Liver (tissue), 9 donors: Measurements from ENCODE around the gene GPR146. TPM values are rescaled to one million over a fixed set of nuclear protein-coding genes. Genes with fewer than 3 reads are reported as not detected.

Source experiments
- DNase-seq: peaks from one replicate; pipeline ENCODE4 v3.0.0-alpha.2; 2017; ENCODE audit warnings: low spot score
- H3K27ac ChIP-seq, 2 donors: one replicate each; pipeline ENCODE4 v1.7.0; 2013; ENCODE audit warnings: inconsistent platforms in 2 of 2, low read length in 2 of 2, control low read depth in 1 of 2, low read depth in 1 of 2, mild to moderate bottlenecking in 1 of 2
- H3K27me3 ChIP-seq, 4 donors: one replicate each; pipeline versions ENCODE4 v1.6.1 to v1.7.0; 2013; ENCODE audit warnings: low read length in 3 of 4, inconsistent platforms in 1 of 4, mild to moderate bottlenecking in 1 of 4, moderate library complexity in 1 of 4; ENCODE audit not compliant: control insufficient read depth in 4 of 4, insufficient read depth in 4 of 4
- H3K36me3 ChIP-seq, 4 donors: one replicate each; pipeline versions ENCODE4 v1.6.1 to v1.7.0; 2013; ENCODE audit warnings: low read length in 3 of 4, mild to moderate bottlenecking in 3 of 4, low read depth in 1 of 4, moderate library complexity in 1 of 4; ENCODE audit not compliant: control insufficient read depth in 4 of 4, insufficient read depth in 3 of 4
- H3K4me1 ChIP-seq, 4 donors: one replicate each; pipeline versions ENCODE4 v1.6.1 to v1.7.0; 2013; ENCODE audit warnings: low read length in 3 of 4, mild to moderate bottlenecking in 3 of 4, moderate library complexity in 1 of 4; ENCODE audit not compliant: control insufficient read depth in 4 of 4, insufficient read depth in 4 of 4
- H3K4me3 ChIP-seq, 3 donors: one replicate each; pipeline versions ENCODE4 v1.6.1 to v1.7.0; 2013; ENCODE audit warnings: low read length in 3 of 3, control low read depth in 1 of 3, low read depth in 1 of 3, mild to moderate bottlenecking in 1 of 3
- H3K9ac ChIP-seq, 2 donors: one replicate each; pipeline ENCODE4 v1.7.0; 2013; ENCODE audit warnings: low read length in 2 of 2, mild to moderate bottlenecking in 2 of 2, moderate library complexity in 2 of 2, control low read depth in 1 of 2, low read depth in 1 of 2
- H3K9me3 ChIP-seq, 4 donors: one replicate each; pipeline versions ENCODE4 v1.6.1 to v1.7.0; 2013; ENCODE audit warnings: low read length in 3 of 4; ENCODE audit not compliant: control insufficient read depth in 4 of 4
- EGR1 ChIP-seq, 2 donors: IDR thresholded peaks; 2 replicates each; pipeline ENCODE4 v1.6.1; 2016 to 2018; ENCODE audit warnings: antibody characterized with exemption in 2 of 2, low read depth in 2 of 2
- FOXA1 ChIP-seq: IDR thresholded peaks from 2 replicates; pipeline ENCODE4 v1.6.1; 2016; ENCODE audit warnings: antibody characterized with exemption
- GABPA ChIP-seq, 2 donors: IDR thresholded peaks in 1 of 2; conservative IDR thresholded peaks in 1 of 2; 2 replicates each; pipeline ENCODE4 v1.6.1; 2016; ENCODE audit warnings: antibody characterized with exemption in 2 of 2, mild to moderate bottlenecking in 1 of 2, moderate library complexity in 1 of 2
- HNF4A ChIP-seq, 2 donors: conservative IDR thresholded peaks; 2 replicates each; pipeline ENCODE4 v1.6.1; 2016; ENCODE audit warnings: antibody characterized with exemption in 2 of 2, mild to moderate bottlenecking in 2 of 2
- HNF4G ChIP-seq: IDR thresholded peaks from 2 replicates; pipeline ENCODE4 v1.6.1; 2016; ENCODE audit warnings: antibody characterized with exemption
- JUND ChIP-seq, 2 donors: IDR thresholded peaks; 2 replicates each; pipeline ENCODE4 v1.6.1; 2016; ENCODE audit warnings: antibody characterized with exemption in 2 of 2
- MAX ChIP-seq: IDR thresholded peaks from 2 replicates; pipeline ENCODE4 v1.6.1; 2016; ENCODE audit warnings: antibody characterized with exemption
- NR2F2 ChIP-seq: IDR thresholded peaks from 2 replicates; pipeline ENCODE4 v1.6.1; 2016; ENCODE audit warnings: antibody characterized with exemption
- RAD21 ChIP-seq, 2 donors: IDR thresholded peaks; 2 replicates each; pipeline ENCODE4 v1.6.1; 2016; ENCODE audit warnings: antibody characterized with exemption in 2 of 2, mild to moderate bottlenecking in 2 of 2
- REST ChIP-seq: IDR thresholded peaks from 2 replicates; pipeline ENCODE4 v1.6.1; 2016; ENCODE audit warnings: antibody characterized with exemption, mild to moderate bottlenecking
- RXRA ChIP-seq, 2 donors: IDR thresholded peaks; 2 replicates each; pipeline ENCODE4 v1.6.1; 2017 to 2018; ENCODE audit warnings: antibody characterized with exemption in 2 of 2, mild to moderate bottlenecking in 1 of 2
- SP1 ChIP-seq: IDR thresholded peaks from 2 replicates; pipeline ENCODE4 v1.6.1; 2018; ENCODE audit warnings: antibody characterized with exemption, mild to moderate bottlenecking
- YY1 ChIP-seq: IDR thresholded peaks from 2 replicates; pipeline ENCODE4 v1.6.1; 2016; ENCODE audit warnings: antibody characterized with exemption, mild to moderate bottlenecking
- WGBS: extraction: QIAGEN DNeasy Blood & Tissue Kit; methylation state at CpG from one replicate; pipeline ENCODE4 v1.1.7; 2013; 5-methylcytosine and 5-hydroxymethylcytosine counted together
- polyA plus RNA-seq, 2 donors: library from polyadenylated mRNA; stranded (reverse) in 1 of 2; unstranded in 1 of 2; fragments of 200-250 nt in 1 of 2; fragments of >200 nt in 1 of 2; fragmentation: Nextera tagmentation in 1 of 2; extraction: Ambion mirVana in 1 of 2; gene quantifications; one replicate each; pipeline versions ENCODE4 v1.2.1 to v1.2.3, GENCODE V29; 2013 to 2015
- total RNA-seq, 2 donors: library from RNA; depleted of rRNA; stranded (reverse); fragments of >200 nt; gene quantifications; one replicate each; pipeline ENCODE4 v1.2.3, GENCODE V29; 2014
- donor health status: healthy.
- donor health status: healthy.
- donor health status: healthy.
- donor health status: healthy.
- donor health status: healthy.

GPR146 gene
- total and polyA plus RNA-seq, 4 donors = 15.5 to 33.5 (median 26.7) TPM

- peaks cover 0 to 9% (median 6%) of the 10 kb centered on the region in 4 donors for H3K4me1 ChIP-seq
- H3K4me3 ChIP-seq = peak overlapping the region in 2 of 3 donors; percentile 58 to 80
- H3K9me3 ChIP-seq = no peaks in the 10 kb centered on the region
- no peaks in the 10 kb centered on the region for H3K27me3 ChIP-seq
- 1% methylated on average over 77 of the region's 77 CpGs for WGBS
- peaks cover 0 to 3% (median 0%) of the 10 kb centered on the region in 4 donors for H3K36me3 ChIP-seq
- H3K27ac ChIP-seq = peak overlapping the region; percentile 89 to 96
- H3K9ac ChIP-seq = peak overlapping the region in 1 of 2 donors; percentile 69
- peak; percentile 90 for DNase-seq
- TF ChIP-seq RXRA (IDR thresholded peaks at IDR 0.05) = no peak
- peak; percentile 6 for TF ChIP-seq FOXA1
- no peak for TF ChIP-seq RAD21 (IDR thresholded peaks at IDR 0.05)
- peak in 1 of 2 donors; percentile 93 for TF ChIP-seq EGR1 (IDR thresholded peaks at IDR 0.05; ENCODE audit: low read depth in 2 of 2)
Observed at GRCh38 chr7:1028044-1028770, 16.1 kb upstream of the GPR146 start.

DNA sequence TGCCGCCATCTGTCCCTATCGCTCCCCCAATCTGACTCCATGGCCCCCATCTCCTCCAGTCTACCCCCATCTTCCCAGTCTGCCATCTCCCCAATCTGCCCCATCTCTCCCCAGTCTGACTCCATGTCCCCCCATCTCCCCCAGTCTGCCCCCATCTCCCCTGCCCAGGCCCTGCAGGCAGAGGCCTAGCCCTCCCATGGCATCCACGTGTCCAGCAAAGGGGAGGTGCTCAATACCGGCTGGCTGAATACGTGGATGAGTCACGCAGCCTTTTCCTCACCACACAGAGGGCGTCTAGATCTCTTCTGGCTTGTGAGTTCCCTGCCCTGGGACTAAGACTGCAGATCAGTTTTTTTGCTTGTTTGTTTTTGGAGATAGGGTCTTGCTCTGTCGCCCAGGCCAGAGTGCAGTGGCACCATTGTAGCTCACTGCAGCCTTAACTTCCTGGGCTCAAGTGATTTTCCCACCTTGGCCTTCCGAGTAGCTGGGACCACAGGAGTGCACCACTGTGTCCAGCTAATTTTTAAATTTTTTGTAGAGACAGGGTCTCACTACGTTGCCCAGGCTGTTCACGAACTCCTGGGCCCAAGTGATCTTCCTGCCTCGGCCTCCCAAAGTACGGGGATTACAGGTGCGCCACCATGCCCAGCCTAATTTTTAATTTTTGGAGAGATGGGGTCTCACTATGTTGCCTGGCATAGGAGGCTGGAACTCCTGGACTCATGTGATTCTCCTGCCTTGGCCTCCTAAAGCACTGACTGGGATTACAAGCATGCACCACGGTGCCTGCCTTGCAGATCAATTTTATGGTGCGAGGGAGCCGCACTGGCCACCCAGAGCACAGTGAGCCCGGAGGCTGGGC is 15.3 kb upstream of the GPR146 start:
- WGBS = 68% methylated on average over 18 of the region's 18 CpGs
- H3K27ac ChIP-seq = peak overlapping the region; percentile 89 to 96
- peak; percentile 57 for DNase-seq
- H3K27me3 ChIP-seq = no peaks in the 10 kb centered on the region
- no peaks in the 10 kb centered on the region for H3K9me3 ChIP-seq
- peaks cover 0 to 3% (median 0%) of the 10 kb centered on the region in 4 donors for H3K36me3 ChIP-seq
- TF ChIP-seq HNF4A (conservative IDR thresholded peaks at IDR 0.05) (no peak), EGR1 (IDR thresholded peaks at IDR 0.05; ENCODE audit: low read depth in 2 of 2) (no peak), YY1 (peak; percentile 56), REST (peak; percentile 22), JUND (IDR thresholded peaks at IDR 0.05) (peak; percentile 88 to 94), RAD21 (IDR thresholded peaks at IDR 0.05) (no peak)
- H3K9ac ChIP-seq = peak overlapping the region in 1 of 2 donors; percentile 69
- H3K4me1 ChIP-seq = peaks cover 0 to 9% (median 6%) of the 10 kb centered on the region in 4 donors
- H3K4me3 ChIP-seq = peak overlapping the region in 2 of 3 donors; percentile 10 to 80

- no peak overlapping the region for H3K4me3 ChIP-seq
- no peak for DNase-seq
- no peak overlapping the region for H3K9ac ChIP-seq
- H3K27me3 ChIP-seq = no peaks in the 10 kb centered on the region
- 97% methylated on average over 33 of the region's 33 CpGs for WGBS
- no peaks in the 10 kb centered on the region for H3K9me3 ChIP-seq
- peaks cover 0 to 3% (median 0%) of the 10 kb centered on the region in 4 donors for H3K36me3 ChIP-seq
- H3K27ac ChIP-seq = peak overlapping the region; percentile 89 to 96
- H3K4me1 ChIP-seq = peaks cover 0 to 9% (median 6%) of the 10 kb centered on the region in 4 donors
- TF ChIP-seq SP1 (no peak), NR2F2 (no peak), JUND (IDR thresholded peaks at IDR 0.05) (no peak), REST (no peak), EGR1 (IDR thresholded peaks at IDR 0.05; ENCODE audit: low read depth in 2 of 2) (no peak), RAD21 (IDR thresholded peaks at IDR 0.05) (no peak), HNF4G (no peak), GABPA (IDR thresholded peaks at IDR 0.05 in 1 of 2, conservative IDR thresholded peaks at IDR 0.05 in 1 of 2) (no peak), FOXA1 (no peak), RXRA (IDR thresholded peaks at IDR 0.05) (no peak), MAX (no peak)
Observed at GRCh38 chr7:1029637-1030443, 14.5 kb upstream of the GPR146 start.
